ENCODE results near the gene CHST15. TPM values are rescaled to one million over a fixed set of nuclear protein-coding genes. Genes with fewer than 3 reads are reported as not detected.

Gene CHST15
- total and polyA plus RNA-seq, 2 of the 4 experiments (the other 2 are of a cell fraction), result 0.14 to 0.18 TPM

DNA sequence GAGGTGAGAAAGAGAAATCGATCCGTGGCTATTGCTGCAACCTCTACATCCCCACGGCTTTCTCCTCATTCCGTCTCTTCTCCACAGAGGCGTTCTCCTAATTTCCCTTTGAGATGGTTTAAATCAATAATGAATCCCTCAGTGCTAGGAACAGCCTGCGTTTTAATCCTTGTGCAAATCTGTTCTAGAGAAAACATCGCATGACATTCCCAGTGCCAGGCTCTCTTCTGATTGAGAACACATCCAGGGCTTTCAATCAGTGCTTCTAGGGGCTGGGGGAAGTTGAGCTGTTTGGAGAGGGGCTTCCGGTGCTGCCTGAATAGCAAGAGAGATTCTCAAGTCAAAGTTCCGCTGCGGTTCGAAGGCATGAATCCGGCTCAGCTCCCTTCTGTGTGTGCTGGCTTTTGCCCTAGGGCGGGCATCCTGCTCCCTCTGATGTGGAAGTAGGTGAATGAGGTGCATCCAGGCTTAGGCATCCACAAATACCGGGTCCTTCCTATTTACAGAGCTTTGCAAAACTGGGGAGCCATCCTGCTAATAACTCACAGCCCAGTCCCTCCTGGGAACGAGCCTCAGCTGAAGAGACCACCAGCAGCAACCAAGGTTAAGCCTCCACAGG lies 62.8 kb downstream of the CHST15 start:
- H3K4ac ChIP-seq (ENCODE audit: low read depth, low read length), result no peak overlapping the region
- H2BK120ac ChIP-seq (ENCODE audit: low read depth, low read length), result no peak overlapping the region
- H2AK9ac ChIP-seq (replicated peaks; ENCODE audit: low read depth, low read length, poor library complexity), result no peak overlapping the region
- H3K9me3 ChIP-seq (ENCODE audit: control insufficient read depth, insufficient read depth, low read length), result no peaks in the 10 kb centered on the region
- POLR2A ChIA-PET (ENCODE audit: unreplicated experiment), result no interaction called here
- no peak overlapping the region for H3K4me2 ChIP-seq (ENCODE audit: low read depth, low read length)
- intact Hi-C loops (cut with micrococcal nuclease), result no loop called here
- CTCF ChIA-PET, result no interaction called here
- H2BK5ac ChIP-seq (ENCODE audit: low read depth, low read length, poor library complexity, severe bottlenecking), result no peak overlapping the region
- H3K36me3 ChIP-seq (ENCODE audit: control insufficient read depth, insufficient read depth, low read length), result no peaks in the 10 kb centered on the region
- BruUV-seq (replicated peaks), result no TSS peak
- in situ Hi-C loops (cut with MboI; ENCODE audit: low sequenced_read_pairs), result no loop called here
- H3K79me1 ChIP-seq (ENCODE audit: low read depth in 1 of 2, low read length in 2 of 2), result no peaks in the 10 kb centered on the region
- no peak overlapping the region for H2AFZ ChIP-seq (replicated peaks; ENCODE audit: low read length, poor library complexity)
- no peak overlapping the region for H3K18ac ChIP-seq (ENCODE audit: low read depth, low read length)
- H3K27ac ChIP-seq (ENCODE audit: insufficient read depth, low read length), result no peak overlapping the region
- H3K9me1 ChIP-seq (ENCODE audit: insufficient read depth, low read length), result no peaks in the 10 kb centered on the region
- DNase-seq (no peak), ATAC-seq (ENCODE audit: low read depth) (no peak)
- H4K91ac ChIP-seq (ENCODE audit: insufficient read depth, low read depth, low read length), result no peak overlapping the region
- no peaks in the 10 kb centered on the region for H3K4me1 ChIP-seq (ENCODE audit: control insufficient read depth, insufficient read depth, low read length)
- no peaks in the 10 kb centered on the region; the same call in 1 of the 2 replicates for H3K27me3 ChIP-seq (ENCODE audit: control insufficient read depth, insufficient read depth, low read length)
- H4K20me1 ChIP-seq (ENCODE audit: insufficient read depth, low read length), result no peaks in the 10 kb centered on the region
- no peak overlapping the region for H3K4me3 ChIP-seq (ENCODE audit: insufficient read depth, low read depth, low read length)
- no peak overlapping the region for H2AK5ac ChIP-seq (ENCODE audit: low read depth, low read length)
- no peak overlapping the region for H3K56ac ChIP-seq (ENCODE audit: extremely low read depth, insufficient read depth, low read length)
- no CpG with 5 or more reads among the region's 15 CpGs for WGBS, 2 experiments (ENCODE audit: extremely low coverage in 2 of 2, insufficient read length in 1 of 2)
- no peak overlapping the region for H3K9ac ChIP-seq (ENCODE audit: low read depth, low read length)
- H2BK15ac ChIP-seq (ENCODE audit: low read depth, low read length), result no peak overlapping the region
- H2BK20ac ChIP-seq (ENCODE audit: low read depth, low read length), result no peak overlapping the region
- no peak overlapping the region for H4K8ac ChIP-seq (ENCODE audit: low read depth in 2 of 2, low read length in 2 of 2)
- no peak overlapping the region for H3K14ac ChIP-seq (replicated peaks; ENCODE audit: low read depth, low read length)
- dilution Hi-C loops (cut with HindIII; ENCODE audit: low sequenced_read_pairs, unreplicated experiment), result no loop called here
- no peak overlapping the region for H3K23ac ChIP-seq (ENCODE audit: low read depth, low read length)
- no peak overlapping the region for H4K5ac ChIP-seq (ENCODE audit: low read depth, low read length)
- TF ChIP-seq CEBPB (IDR thresholded peaks at IDR 0.05; ENCODE audit: low read depth, low read length) (no peak), RAD21 (IDR thresholded peaks at IDR 0.05; ENCODE audit: low read length) (no peak), MAFK (IDR thresholded peaks at IDR 0.05; ENCODE audit: low read depth, low read length) (no peak), CTCF (conservative IDR thresholded peaks at IDR 0.05; ENCODE audit: low read depth, low read length) (no peak), RFX5 (IDR thresholded peaks at IDR 0.05; ENCODE audit: low read depth, low read length) (no peak), POLR2A (IDR thresholded peaks at IDR 0.05; ENCODE audit: low read depth, low read length) (no peak), MXI1 (IDR thresholded peaks at IDR 0.05; ENCODE audit: borderline replicate concordance, low read depth, low read length) (no peak)
- TF ChIP-seq, protein P1, sequence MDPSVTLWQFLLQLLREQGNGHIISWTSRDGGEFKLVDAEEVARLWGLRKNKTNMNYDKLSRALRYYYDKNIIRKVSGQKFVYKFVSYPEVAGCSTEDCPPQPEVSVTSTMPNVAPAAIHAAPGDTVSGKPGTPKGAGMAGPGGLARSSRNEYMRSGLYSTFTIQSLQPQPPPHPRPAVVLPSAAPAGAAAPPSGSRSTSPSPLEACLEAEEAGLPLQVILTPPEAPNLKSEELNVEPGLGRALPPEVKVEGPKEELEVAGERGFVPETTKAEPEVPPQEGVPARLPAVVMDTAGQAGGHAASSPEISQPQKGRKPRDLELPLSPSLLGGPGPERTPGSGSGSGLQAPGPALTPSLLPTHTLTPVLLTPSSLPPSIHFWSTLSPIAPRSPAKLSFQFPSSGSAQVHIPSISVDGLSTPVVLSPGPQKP (IDR thresholded peaks at IDR 0.05; ENCODE audit: borderline replicate concordance, low read depth, low read length), result no peak

Measured in IMR-90 (cell line).